WTC11 (cell line): Measurements from ENCODE around the gene HOXC4. TPM values are rescaled to one million over a fixed set of nuclear protein-coding genes. Genes with fewer than 3 reads are reported as not detected.

Experiments used
- ATAC-seq: fragments of 200-7000 bp; cut with Tn5 transposase; 2 replicates; pipeline ENCODE4 v1.10.0; 2021; ENCODE audit warnings: mild to moderate bottlenecking, moderate library complexity
- CTCF ChIA-PET: fragments of 300-600 bp; sonication (Branson Sonifier 250); formaldehyde crosslinking; loops from one replicate; lab custom pipeline; 2021; ENCODE audit warnings: antibody characterized with exemption; lab: Charles Lee
- POLR2A ChIA-PET: fragments of 350-600 bp; sonication (Branson Sonifier 250); formaldehyde crosslinking; loops from one replicate; lab custom pipeline; 2021; ENCODE audit warnings: antibody characterized with exemption; lab: Charles Lee
- DNase-seq: peaks from one replicate; pipeline ENCODE4 v3.0.0; 2021; ENCODE audit warnings: low spot score
- H3K27ac Mint-ChIP-seq: 2 replicates; pipeline ENCODE4 v1.8.0; 2021; ENCODE audit warnings: mixed read lengths
- H3K27me3 Mint-ChIP-seq: 2 replicates; pipeline ENCODE4 v1.8.0; 2021; ENCODE audit warnings: low read depth, mild to moderate bottlenecking, moderate library complexity, mixed read lengths
- H3K36me3 Mint-ChIP-seq: 2 replicates; pipeline ENCODE4 v1.8.0; 2021; ENCODE audit warnings: mixed read lengths
- H3K4me1 Mint-ChIP-seq: 2 replicates; pipeline ENCODE4 v1.8.0; 2022; ENCODE audit warnings: mixed read lengths
- H3K4me3 Mint-ChIP-seq: 2 replicates; pipeline ENCODE4 v1.8.0; 2021; ENCODE audit warnings: mild to moderate bottlenecking, moderate library complexity, mixed read lengths
- H3K9me3 Mint-ChIP-seq: 2 replicates; pipeline ENCODE4 v1.8.0; 2021; ENCODE audit warnings: mixed read lengths
- CBFB ChIP-seq: sonication (generic); formaldehyde crosslinking; IDR thresholded peaks from 2 replicates; pipeline ENCODE4 v1.8.1; 2022; ENCODE audit warnings: mild to moderate bottlenecking, low read depth, missing genetic modification reagents
- GABPB1 ChIP-seq: sonication (generic); formaldehyde crosslinking; IDR thresholded peaks from 2 replicates; pipeline ENCODE4 v1.8.1; 2023; ENCODE audit warnings: mild to moderate bottlenecking, missing genetic modification reagents
- HMGA2 ChIP-seq: fragments of 250-450 bp; sonication (Bioruptor Pico); IDR thresholded peaks from 2 replicates; pipeline ENCODE4 v1.4.0; 2021; ENCODE audit warnings: mild to moderate bottlenecking, moderate library complexity
- IRF2 ChIP-seq: sonication (generic); formaldehyde crosslinking; IDR thresholded peaks from 2 replicates; pipeline ENCODE4 v1.8.0; 2022; ENCODE audit warnings: low read depth, missing genetic modification reagents, borderline replicate concordance
- MAX ChIP-seq: sonication (generic); formaldehyde crosslinking; IDR thresholded peaks from 2 replicates; pipeline ENCODE4 v1.8.0; 2022; ENCODE audit warnings: mild to moderate bottlenecking, missing genetic modification reagents
- MYBL2 ChIP-seq: sonication (generic); formaldehyde crosslinking; IDR thresholded peaks from 2 replicates; pipeline ENCODE4 v1.8.1; 2023; ENCODE audit warnings: mild to moderate bottlenecking, moderate library complexity, missing genetic modification reagents
- PREB ChIP-seq: sonication (generic); formaldehyde crosslinking; IDR thresholded peaks from 2 replicates; pipeline ENCODE4 v1.8.1; 2022; ENCODE audit warnings: mild to moderate bottlenecking, missing genetic modification reagents, moderate library complexity, borderline replicate concordance
- ZNF263 ChIP-seq: sonication (generic); formaldehyde crosslinking; IDR thresholded peaks from 2 replicates; pipeline ENCODE4 v1.8.1; 2022; ENCODE audit warnings: low read depth, mild to moderate bottlenecking, moderate library complexity, missing genetic modification reagents
- ZNF423 ChIP-seq: fragments of 250-450 bp; sonication (Bioruptor Pico); IDR thresholded peaks from 2 replicates; pipeline ENCODE4 v2.1.2; 2022; ENCODE audit warnings: mild to moderate bottlenecking, moderate library complexity
- total RNA-seq: library from RNA; stranded (reverse); gene quantifications from 3 replicates; pipeline ENCODE4 v1.2.3, GENCODE V29; 2021
- TF ChIP-seq, protein P1 (sequence below): sonication (generic); formaldehyde crosslinking; conservative IDR thresholded peaks from 2 replicates; pipeline ENCODE4 v1.8.1; 2023; ENCODE audit warnings: mild to moderate bottlenecking, low read depth, missing genetic modification reagents, moderate library complexity
- TF ChIP-seq, protein P2 (sequence below): fragments of 250-450 bp; sonication (Bioruptor Pico); conservative IDR thresholded peaks from 2 replicates; pipeline ENCODE4 v1.9.0; 2021; ENCODE audit warnings: mild to moderate bottlenecking

Gene HOXC4
- total RNA-seq, 1 experiment from 2014 or later: 0.46 TPM

- DNase-seq (no peak), ATAC-seq (no peak)
- Mint-ChIP-seq H3K9me3 (no peaks in the 10 kb centered on the region), H3K27ac (no peak overlapping the region), H3K4me3 (no peak overlapping the region), H3K36me3 (no peaks in the 10 kb centered on the region; the same call in 1 of the 2 replicates), H3K27me3 (peaks cover 100% of the 10 kb centered on the region), H3K4me1 (peaks cover 28% of the 10 kb centered on the region)
- ChIA-PET CTCF (interaction anchor here (1.0 to 3.9 kb wide), 5 partner anchors 8 to 183 kb away, joined by 3 to 25 read pairs (median 19); partner anchors contain the start of genes HOXC5 and HOXC8), POLR2A (interaction anchor here (0.5 to 1.5 kb wide), 3 partner anchors 30 to 177 kb away, joined by 3 to 4 read pairs (median 3); no protein-coding TSS in a partner anchor)
- TF ChIP-seq ZNF423 (CRISPR knock-in tag) (no peak), CBFB (no peak)
- TF ChIP-seq, protein P1, sequence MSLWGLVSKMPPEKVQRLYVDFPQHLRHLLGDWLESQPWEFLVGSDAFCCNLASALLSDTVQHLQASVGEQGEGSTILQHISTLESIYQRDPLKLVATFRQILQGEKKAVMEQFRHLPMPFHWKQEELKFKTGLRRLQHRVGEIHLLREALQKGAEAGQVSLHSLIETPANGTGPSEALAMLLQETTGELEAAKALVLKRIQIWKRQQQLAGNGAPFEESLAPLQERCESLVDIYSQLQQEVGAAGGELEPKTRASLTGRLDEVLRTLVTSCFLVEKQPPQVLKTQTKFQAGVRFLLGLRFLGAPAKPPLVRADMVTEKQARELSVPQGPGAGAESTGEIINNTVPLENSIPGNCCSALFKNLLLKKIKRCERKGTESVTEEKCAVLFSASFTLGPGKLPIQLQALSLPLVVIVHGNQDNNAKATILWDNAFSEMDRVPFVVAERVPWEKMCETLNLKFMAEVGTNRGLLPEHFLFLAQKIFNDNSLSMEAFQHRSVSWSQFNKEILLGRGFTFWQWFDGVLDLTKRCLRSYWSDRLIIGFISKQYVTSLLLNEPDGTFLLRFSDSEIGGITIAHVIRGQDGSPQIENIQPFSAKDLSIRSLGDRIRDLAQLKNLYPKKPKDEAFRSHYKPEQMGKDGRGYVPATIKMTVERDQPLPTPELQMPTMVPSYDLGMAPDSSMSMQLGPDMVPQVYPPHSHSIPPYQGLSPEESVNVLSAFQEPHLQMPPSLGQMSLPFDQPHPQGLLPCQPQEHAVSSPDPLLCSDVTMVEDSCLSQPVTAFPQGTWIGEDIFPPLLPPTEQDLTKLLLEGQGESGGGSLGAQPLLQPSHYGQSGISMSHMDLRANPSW (CRISPR knock-in tag): no peak
Measured at GRCh38 chr12:54024581-54025305, 28.9 kb upstream of the HOXC4 start.

- no peaks in the 10 kb centered on the region; the same call in 1 of the 2 replicates for H3K36me3 Mint-ChIP-seq
- no peaks in the 10 kb centered on the region for H3K9me3 Mint-ChIP-seq
- POLR2A ChIA-PET: interaction anchor here (0.5 kb wide), 1 partner anchor 176 kb away, joined by 4 read pairs; no protein-coding TSS in a partner anchor
- CTCF ChIA-PET: interaction anchor here (1.6 to 8.1 kb wide), 4 partner anchors 166 to 182 kb away, joined by 5 to 149 read pairs (median 13); no protein-coding TSS in a partner anchor
- ATAC-seq: no peak
- H3K4me3 Mint-ChIP-seq: no peak overlapping the region
- H3K27ac Mint-ChIP-seq: no peak overlapping the region
- H3K4me1 Mint-ChIP-seq: peaks cover 30% of the 10 kb centered on the region
- H3K27me3 Mint-ChIP-seq: peaks cover 100% of the 10 kb centered on the region
- TF ChIP-seq GABPB1 (CRISPR knock-in tag): no peak
- TF ChIP-seq HMGA2 (CRISPR knock-in tag): no peak
- TF ChIP-seq, protein P2, sequence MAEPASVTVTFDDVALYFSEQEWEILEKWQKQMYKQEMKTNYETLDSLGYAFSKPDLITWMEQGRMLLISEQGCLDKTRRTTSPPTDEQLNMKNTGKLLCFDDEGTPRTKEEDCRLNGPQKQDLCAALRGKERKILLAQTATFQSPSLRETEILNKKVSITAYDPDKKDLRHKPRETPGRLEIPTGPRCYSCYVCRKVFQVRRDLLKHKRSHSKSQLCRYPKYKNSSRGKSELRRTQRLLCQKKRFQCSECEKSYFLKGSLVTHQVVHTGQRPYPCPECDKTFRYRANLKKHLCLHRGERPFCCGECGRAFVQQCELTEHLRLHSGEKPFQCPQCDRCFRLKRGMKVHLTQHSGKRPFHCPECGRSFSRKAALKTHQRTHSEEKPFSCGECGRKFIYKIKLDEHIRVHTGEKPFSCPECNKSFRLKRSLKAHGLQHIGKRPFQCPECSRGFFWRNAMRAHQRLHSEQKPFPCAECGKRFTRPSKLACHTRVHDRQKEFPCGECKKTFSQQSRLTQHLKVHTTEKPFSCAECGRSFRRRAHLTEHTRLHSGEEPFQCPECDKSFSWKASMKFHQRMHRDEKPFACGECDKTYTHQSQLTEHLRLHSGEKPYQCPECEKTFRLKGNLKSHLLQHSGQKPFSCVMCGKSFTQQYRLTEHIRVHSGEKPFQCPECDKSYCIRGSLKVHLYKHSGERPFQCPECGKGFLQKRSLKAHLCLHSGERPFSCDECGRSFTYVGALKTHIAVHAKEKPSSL (CRISPR knock-in tag): no peak
- no peak for TF ChIP-seq PREB (CRISPR knock-in tag)
- TF ChIP-seq MYBL2: no peak
- no peak for TF ChIP-seq MAX
- DNase-seq: no peak
Measured at GRCh38 chr12:54025499-54026405, 27.9 kb upstream of the HOXC4 start.

DNA sequence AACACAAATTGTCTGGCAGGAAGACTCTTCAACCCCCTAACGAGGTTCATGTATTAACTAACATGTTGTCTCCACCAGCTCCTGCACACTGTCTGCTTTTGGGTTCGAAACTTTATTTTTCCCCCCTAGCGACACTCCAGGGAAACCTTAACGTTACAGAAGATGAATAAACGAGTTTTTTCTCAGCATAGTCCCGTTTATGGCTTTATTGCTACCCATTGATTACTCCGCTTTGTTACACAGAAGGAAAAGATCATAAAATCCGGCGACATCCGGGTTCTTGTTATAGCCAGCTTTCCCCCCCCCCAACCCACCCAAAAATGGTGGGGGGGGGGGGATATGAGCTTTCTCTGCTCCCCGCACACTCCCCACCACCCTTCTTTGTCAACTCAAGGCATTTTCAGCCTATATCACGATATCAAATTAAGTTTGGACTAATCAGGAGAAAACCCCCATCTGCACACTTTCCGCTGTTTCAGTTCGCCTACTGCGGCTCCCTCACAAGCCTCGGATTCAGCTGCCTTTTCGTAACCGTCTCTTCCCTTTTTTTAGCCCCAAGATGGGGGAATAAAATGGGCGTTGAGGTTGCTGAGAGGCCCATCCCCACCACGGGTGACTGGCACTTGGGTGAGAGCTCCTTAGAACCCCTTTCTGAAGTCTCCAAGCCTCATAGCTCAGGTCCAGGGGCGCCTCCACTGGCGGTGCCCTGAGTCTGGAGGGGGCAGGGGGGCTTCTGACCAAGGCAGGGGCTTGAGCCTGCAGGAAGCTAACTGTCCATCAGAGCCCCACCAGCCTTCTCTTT, 26.8 kb upstream of the HOXC4 start:
- ChIA-PET CTCF (interaction anchor here (1.4 to 8.1 kb wide), 6 partner anchors 18 to 188 kb away, joined by 3 to 149 read pairs (median 5); partner anchors contain the start of gene HOXC8), POLR2A (no interaction called here)
- no peaks in the 10 kb centered on the region for H3K9me3 Mint-ChIP-seq
- TF ChIP-seq IRF2 (no peak), ZNF263 (CRISPR knock-in tag) (no peak), MYBL2 (no peak)
- H3K4me1 Mint-ChIP-seq: peaks cover 29% of the 10 kb centered on the region
- DNase-seq: no peak
- no peak for ATAC-seq
- H3K4me3 Mint-ChIP-seq: no peak overlapping the region
- H3K27ac Mint-ChIP-seq: no peak overlapping the region
- no peaks in the 10 kb centered on the region for H3K36me3 Mint-ChIP-seq
- peaks cover 100% of the 10 kb centered on the region for H3K27me3 Mint-ChIP-seq
